Fibroblast of lung (primary cell): ENCODE measurements around the gene TMEM235.

Experiments
- EZH2 ChIP-seq: IDR thresholded peaks from 2 replicates; pipeline ENCODE4 v1.5.1; 2012; ENCODE audit warnings: low read length, control low read depth, mild to moderate bottlenecking; ENCODE audit errors: missing control alignments
- TF ChIP-seq, protein P1 (sequence below), 2 donors: IDR thresholded peaks in 1 of 2; conservative IDR thresholded peaks in 1 of 2; 1 replicate in 1 of 2; 2 replicates in 1 of 2; pipeline ENCODE4 v1.5.1; 2011 to 2012; ENCODE audit warnings: low read length in 2 of 2, control low read depth in 1 of 2, inconsistent platforms in 1 of 2, low read depth in 1 of 2, mild to moderate bottlenecking in 1 of 2

DNA sequence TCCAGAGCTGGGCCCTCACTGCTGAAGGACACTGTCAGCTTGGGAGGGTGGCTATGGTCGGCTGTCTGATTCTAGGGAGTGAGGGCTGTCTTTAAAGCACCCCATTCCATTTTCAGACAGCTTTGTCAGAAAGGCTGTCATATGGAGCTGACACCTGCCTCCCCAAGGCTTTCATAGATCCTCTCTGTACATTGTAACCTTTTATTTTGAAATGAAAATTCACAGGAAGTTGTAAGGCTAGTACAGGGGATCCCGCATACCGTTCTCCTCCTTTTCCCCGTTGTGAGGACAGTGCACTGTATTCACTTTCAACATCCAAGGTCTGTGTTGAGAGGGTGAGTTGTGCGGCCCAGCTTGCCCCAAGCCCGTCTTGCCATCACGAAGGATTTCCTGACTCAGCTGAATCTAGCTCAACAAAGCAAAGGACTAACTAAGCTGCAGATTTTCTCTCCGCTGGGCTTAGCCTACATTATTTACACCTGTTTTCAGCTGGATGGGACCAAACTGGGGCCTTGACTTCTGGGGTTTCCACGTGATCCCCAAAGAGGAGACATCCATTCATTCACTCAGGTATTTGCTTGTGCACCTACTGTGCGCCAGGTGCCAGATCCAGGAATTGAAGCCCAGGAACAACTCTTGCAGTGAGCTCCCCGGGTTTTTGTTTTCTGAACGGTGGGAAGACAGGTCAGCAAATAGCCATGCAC, 5.2 kb upstream of the TMEM235 start:
- TF ChIP-seq, protein P1, sequence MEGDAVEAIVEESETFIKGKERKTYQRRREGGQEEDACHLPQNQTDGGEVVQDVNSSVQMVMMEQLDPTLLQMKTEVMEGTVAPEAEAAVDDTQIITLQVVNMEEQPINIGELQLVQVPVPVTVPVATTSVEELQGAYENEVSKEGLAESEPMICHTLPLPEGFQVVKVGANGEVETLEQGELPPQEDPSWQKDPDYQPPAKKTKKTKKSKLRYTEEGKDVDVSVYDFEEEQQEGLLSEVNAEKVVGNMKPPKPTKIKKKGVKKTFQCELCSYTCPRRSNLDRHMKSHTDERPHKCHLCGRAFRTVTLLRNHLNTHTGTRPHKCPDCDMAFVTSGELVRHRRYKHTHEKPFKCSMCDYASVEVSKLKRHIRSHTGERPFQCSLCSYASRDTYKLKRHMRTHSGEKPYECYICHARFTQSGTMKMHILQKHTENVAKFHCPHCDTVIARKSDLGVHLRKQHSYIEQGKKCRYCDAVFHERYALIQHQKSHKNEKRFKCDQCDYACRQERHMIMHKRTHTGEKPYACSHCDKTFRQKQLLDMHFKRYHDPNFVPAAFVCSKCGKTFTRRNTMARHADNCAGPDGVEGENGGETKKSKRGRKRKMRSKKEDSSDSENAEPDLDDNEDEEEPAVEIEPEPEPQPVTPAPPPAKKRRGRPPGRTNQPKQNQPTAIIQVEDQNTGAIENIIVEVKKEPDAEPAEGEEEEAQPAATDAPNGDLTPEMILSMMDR (conservative IDR thresholded peaks at IDR 0.05 in 1 of 2, IDR thresholded peaks at IDR 0.05 in 1 of 2; ENCODE audit: low read depth in 1 of 2, low read length in 2 of 2): no peak
- TF ChIP-seq EZH2: no peak
